ENCODE results near the gene UBE3C. TPM values are rescaled to one million over a fixed set of nuclear protein-coding genes. Genes with fewer than 3 reads are reported as not detected.

UBE3C gene
- total RNA-seq, 1 donor from 2014 or later: 56.9 TPM

DNA sequence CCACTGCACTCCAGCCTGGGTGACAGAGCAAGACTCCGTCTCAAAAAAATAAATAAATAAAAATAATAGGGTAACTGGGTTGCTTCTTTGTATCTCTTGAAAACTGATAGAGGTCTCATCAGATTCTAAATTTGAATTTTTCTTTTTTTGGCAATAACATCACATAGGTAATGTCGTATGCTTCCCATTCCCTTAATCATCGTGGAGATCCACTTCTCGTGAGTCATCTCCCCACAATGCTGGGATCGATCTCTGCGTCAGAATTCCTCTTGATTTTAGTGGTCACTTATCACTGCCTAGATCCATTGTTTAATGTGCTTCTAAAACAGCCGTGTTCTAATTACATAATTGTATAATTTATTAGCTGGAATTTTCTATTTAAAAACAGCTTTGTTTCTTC is 127.5 kb downstream of the UBE3C start:
- Histone ChIP-seq H3K27ac (no peak overlapping the region), H3K9me3 (no peaks in the 10 kb centered on the region), H3K4me1 (no peaks in the 10 kb centered on the region), H3K27me3 (no peaks in the 10 kb centered on the region), H3K4me3 (no peak overlapping the region), H3K36me3 (peaks cover 49% of the 10 kb centered on the region)
- TF ChIP-seq, protein P1, sequence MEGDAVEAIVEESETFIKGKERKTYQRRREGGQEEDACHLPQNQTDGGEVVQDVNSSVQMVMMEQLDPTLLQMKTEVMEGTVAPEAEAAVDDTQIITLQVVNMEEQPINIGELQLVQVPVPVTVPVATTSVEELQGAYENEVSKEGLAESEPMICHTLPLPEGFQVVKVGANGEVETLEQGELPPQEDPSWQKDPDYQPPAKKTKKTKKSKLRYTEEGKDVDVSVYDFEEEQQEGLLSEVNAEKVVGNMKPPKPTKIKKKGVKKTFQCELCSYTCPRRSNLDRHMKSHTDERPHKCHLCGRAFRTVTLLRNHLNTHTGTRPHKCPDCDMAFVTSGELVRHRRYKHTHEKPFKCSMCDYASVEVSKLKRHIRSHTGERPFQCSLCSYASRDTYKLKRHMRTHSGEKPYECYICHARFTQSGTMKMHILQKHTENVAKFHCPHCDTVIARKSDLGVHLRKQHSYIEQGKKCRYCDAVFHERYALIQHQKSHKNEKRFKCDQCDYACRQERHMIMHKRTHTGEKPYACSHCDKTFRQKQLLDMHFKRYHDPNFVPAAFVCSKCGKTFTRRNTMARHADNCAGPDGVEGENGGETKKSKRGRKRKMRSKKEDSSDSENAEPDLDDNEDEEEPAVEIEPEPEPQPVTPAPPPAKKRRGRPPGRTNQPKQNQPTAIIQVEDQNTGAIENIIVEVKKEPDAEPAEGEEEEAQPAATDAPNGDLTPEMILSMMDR (IDR thresholded peaks at IDR 0.05): no peak
- DNase-seq (no peak), ATAC-seq (no peak)
- intact Hi-C loops (cut with DNase I): no loop called here

GRCh38 chr7:157267516-157267915 is 128.8 kb downstream of the UBE3C start:
- no peaks in the 10 kb centered on the region for H3K9me3 ChIP-seq
- peaks cover 9% of the 10 kb centered on the region for H3K4me1 ChIP-seq
- no peak overlapping the region for H3K27ac ChIP-seq
- TF ChIP-seq, protein P1 (IDR thresholded peaks at IDR 0.05): no peak
- no peak for DNase-seq
- no peak overlapping the region for H3K4me3 ChIP-seq
- H3K27me3 ChIP-seq: no peaks in the 10 kb centered on the region
- intact Hi-C loops (cut with DNase I): no loop called here
- no peak for ATAC-seq
- peaks cover 49% of the 10 kb centered on the region for H3K36me3 ChIP-seq

GRCh38 chr7:157267956-157268355 is 129.2 kb downstream of the UBE3C start:
- TF ChIP-seq, protein P1 (IDR thresholded peaks at IDR 0.05): no peak
- Histone ChIP-seq H3K9me3 (no peaks in the 10 kb centered on the region), H3K27ac (no peak overlapping the region), H3K4me1 (peaks cover 11% of the 10 kb centered on the region), H3K36me3 (peaks cover 47% of the 10 kb centered on the region), H3K4me3 (no peak overlapping the region), H3K27me3 (no peaks in the 10 kb centered on the region)
- intact Hi-C loops (cut with DNase I): no loop called here
- no peak for DNase-seq
- no peak for ATAC-seq

- DNase-seq: no peak
- ATAC-seq: no peak
- Histone ChIP-seq H3K27ac (no peak overlapping the region), H3K4me3 (no peak overlapping the region), H3K36me3 (peaks cover 43% of the 10 kb centered on the region), H3K4me1 (peaks cover 16% of the 10 kb centered on the region), H3K9me3 (no peaks in the 10 kb centered on the region), H3K27me3 (no peaks in the 10 kb centered on the region)
- intact Hi-C loops (cut with DNase I): no loop called here
- TF ChIP-seq, protein P1 (IDR thresholded peaks at IDR 0.05): no peak
These were observed 129.8 kb downstream of the UBE3C start for GRCh38 chr7:157268540-157268939.

DNA sequence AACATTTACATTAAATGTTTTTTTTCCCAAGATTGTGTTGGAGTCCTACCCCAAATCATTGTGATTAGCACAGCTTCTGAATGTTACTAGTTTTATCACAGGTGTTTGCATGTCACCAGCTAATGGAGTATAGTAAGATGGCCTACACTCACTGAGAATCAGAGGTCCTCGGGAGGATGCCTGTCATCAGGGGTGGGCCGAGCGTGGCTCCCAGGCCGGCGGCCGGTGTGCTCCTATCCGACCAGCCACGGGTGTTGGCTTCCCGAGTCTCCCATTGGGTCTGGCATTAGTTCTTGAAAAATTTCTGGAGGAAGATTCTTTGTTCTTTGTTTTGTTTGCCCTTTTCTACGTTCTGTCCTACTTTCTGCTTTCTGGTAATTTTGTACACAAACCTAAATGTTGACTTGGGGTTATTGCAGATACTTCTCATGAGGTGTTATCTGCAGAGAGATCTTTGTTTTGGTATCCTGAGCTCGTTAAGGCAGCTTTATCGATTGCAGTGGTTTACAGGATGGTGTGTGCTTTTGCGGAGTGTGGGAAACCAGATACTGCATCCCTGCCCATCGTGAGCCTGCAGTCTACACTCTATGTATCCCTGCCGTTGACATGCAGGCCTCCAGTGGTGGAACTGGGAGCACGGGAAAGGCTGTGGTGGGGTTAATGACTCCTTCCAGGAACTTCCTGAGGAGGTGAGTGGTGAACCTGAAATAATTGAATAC is 130.8 kb downstream of the UBE3C start:
- intact Hi-C loops (cut with DNase I): no loop called here
- DNase-seq (no peak), ATAC-seq (no peak)
- Histone ChIP-seq H3K4me1 (peaks cover 20% of the 10 kb centered on the region), H3K4me3 (no peak overlapping the region), H3K27me3 (no peaks in the 10 kb centered on the region), H3K9me3 (no peaks in the 10 kb centered on the region), H3K36me3 (peaks cover 43% of the 10 kb centered on the region), H3K27ac (no peak overlapping the region)
- TF ChIP-seq, protein P1 (IDR thresholded peaks at IDR 0.05): no peak

Measured in upper lobe of right lung (tissue), 1 donor.